AG04449 (cell line): ENCODE results near the gene DHX32.
A peak's percentile ranks its signal among the peaks of the same experiment; 100 is the strongest.
"Not testable (repeated sequence)": the region's sequence is repeated elsewhere in the genome, so short reads cannot be mapped to it uniquely, and the experiment has no call there.

ENCODE experiments used
- CTCF ChIA-PET: fragments of 350-600 bp; formaldehyde crosslinking; extraction: SDS; loops from one replicate; lab custom pipeline; 2021; ENCODE audit warnings: antibody characterized with exemption; lab: Yijun Ruan, JAX
- POLR2A ChIA-PET: fragments of 400-600, 350-600 bp; formaldehyde crosslinking; extraction: SDS; loops from one replicate; lab custom pipeline; 2020; ENCODE audit warnings: antibody characterized with exemption, inconsistent platforms; lab: Yijun Ruan, JAX
- DNase-seq: peaks from one replicate; pipeline ENCODE4 v3.0.0-alpha.2; 2010; ENCODE audit warnings: low read depth, low spot score
- H3K4me3 ChIP-seq: 2 replicates; pipeline ENCODE4 v1.5.1; 2011; ENCODE audit warnings: low read depth, mild to moderate bottlenecking, control low read depth, low read length
- CTCF ChIP-seq: IDR thresholded peaks from one replicate; pipeline ENCODE4 v1.5.1; 2011; ENCODE audit warnings: mild to moderate bottlenecking, moderate library complexity, low read length, control low read depth, inconsistent platforms; ENCODE audit not compliant: insufficient read depth; ENCODE audit errors: missing control alignments

Gene DHX32

GRCh38 chr10:125916977-125917376 lies 35.9 kb upstream of the DHX32 start:
- ChIA-PET CTCF (no interaction called here), POLR2A (no interaction called here)
- TF ChIP-seq CTCF, result no peak
- no peak overlapping the region for H3K4me3 ChIP-seq
- DNase-seq, result no peak

DNA sequence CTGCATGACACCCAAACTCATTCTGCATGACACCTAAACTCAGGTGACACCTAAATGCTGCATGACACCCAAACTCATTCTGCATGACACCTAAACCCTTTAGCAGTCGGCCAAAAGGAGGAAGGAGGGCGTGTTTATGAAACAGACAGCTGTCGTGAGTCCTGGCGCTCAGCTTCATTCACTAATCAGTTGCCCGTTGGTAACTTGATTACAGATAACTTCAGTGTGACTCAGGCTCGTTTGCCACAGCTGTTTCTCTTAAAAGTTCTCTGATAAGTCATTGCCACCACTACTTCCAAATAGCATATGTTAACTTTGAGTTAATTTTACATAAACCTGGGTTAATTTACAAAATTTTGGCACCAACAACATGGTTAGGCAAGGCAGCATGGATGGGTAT lies 32.2 kb upstream of the DHX32 start:
- POLR2A ChIA-PET, CTCF ChIA-PET, H3K4me3 ChIP-seq, DNase-seq: not testable (repeated sequence)

DNA sequence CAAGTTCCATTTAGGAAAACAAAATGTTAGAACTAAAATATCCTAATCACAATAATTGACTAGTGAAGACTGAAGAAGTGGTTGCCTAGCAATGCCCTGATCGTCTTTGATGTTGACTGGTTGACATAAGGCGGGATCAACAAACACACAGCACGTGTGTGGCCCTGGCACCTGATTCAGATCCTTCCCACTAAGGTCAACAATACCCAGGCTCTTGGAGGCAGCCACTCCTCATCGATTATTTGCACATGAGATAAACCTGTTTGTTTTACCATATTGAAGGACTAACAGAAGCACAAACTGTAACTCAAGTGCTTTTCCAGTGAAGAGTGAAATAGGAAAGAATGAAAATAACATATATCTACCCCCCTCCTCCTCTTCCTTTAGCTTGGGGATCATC lies 30.9 kb upstream of the DHX32 start:
- POLR2A ChIA-PET, result no interaction called here
- TF ChIP-seq CTCF, result no peak
- CTCF ChIA-PET, result no interaction called here
- no peak for DNase-seq
- no peak overlapping the region for H3K4me3 ChIP-seq

GRCh38 chr10:125911145-125911544 lies 30.1 kb upstream of the DHX32 start:
- H3K4me3 ChIP-seq, result no peak overlapping the region
- CTCF ChIA-PET, result no interaction called here
- no peak for TF ChIP-seq CTCF
- no peak for DNase-seq
- POLR2A ChIA-PET, result no interaction called here

DNA sequence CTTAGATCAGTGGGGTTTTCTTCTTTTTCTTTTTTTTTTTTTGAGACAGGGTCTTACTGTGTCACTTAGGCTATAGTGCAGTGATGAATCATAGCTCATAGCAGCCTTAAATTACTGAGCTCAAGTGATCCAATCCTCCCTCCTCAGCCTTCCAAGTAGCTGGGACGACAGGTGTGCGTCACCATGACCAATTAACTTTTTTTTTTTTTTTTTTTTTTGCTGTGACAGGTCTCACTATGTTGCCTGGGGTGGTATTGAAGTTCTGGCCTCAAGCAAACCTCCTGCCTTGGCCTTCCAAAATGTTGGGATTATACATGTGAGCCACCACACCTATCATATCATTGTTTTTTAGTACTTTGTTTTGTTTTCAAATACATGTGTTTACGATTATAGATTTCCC lies 28.4 kb upstream of the DHX32 start:
- CTCF ChIA-PET, H3K4me3 ChIP-seq, POLR2A ChIA-PET, DNase-seq: not testable (repeated sequence)

GRCh38 chr10:125908813-125909212 lies 27.7 kb upstream of the DHX32 start:
- POLR2A ChIA-PET, H3K4me3 ChIP-seq, DNase-seq, CTCF ChIA-PET: not testable (repeated sequence)

GRCh38 chr10:125907598-125907997 lies 26.5 kb upstream of the DHX32 start:
- H3K4me3 ChIP-seq, DNase-seq, CTCF ChIA-PET, POLR2A ChIA-PET: not testable (repeated sequence)

DNA sequence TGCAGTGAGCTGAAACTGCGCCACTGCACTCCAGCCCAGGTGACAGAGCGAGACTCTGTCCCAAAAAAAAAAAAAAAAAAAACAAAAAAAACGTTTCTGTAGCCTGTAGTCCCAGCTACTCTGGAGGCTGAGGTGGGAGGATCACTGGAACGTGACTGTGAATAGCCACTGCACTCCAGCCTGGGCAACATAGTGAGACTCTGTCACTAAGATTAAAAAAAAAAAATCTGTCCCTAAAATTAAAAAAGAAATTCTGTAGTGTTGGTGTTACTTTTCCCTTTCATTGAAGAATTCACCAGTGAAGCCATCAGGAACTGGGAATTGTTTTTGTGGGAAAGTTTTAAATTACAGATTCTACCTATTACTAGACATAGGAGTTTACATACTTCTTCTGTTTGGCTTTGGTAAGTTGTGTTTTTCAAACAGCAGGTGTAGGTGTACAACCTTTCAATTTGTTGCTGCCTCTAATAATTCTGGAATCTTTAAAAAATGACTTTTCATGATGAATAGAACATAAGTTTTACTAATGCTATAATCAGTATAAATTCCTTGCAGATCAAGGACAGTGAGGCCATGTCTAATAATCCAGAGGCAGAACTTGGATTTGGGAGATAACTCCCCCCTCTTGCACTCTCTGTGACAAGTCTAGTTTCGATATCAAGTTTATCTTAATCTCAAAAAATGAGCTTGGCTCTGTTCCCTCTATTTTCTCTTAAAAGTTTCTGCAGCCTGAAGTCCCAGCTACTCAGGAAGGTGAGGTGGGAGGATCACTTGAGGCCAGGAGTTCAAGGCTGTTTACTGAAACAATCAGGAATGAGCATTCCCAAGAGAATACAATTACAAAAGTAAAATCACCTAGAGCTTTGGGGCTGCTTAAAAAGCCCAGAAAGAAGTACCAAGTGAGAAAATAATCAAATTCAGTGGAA lies 24.2 kb upstream of the DHX32 start:
- POLR2A ChIA-PET, DNase-seq, H3K4me3 ChIP-seq: not testable (repeated sequence)
- CTCF ChIA-PET, result interaction anchor here (1.2 kb wide), 1 partner anchor 29 kb away, joined by 3 read pairs; no protein-coding TSS in a partner anchor

DNA sequence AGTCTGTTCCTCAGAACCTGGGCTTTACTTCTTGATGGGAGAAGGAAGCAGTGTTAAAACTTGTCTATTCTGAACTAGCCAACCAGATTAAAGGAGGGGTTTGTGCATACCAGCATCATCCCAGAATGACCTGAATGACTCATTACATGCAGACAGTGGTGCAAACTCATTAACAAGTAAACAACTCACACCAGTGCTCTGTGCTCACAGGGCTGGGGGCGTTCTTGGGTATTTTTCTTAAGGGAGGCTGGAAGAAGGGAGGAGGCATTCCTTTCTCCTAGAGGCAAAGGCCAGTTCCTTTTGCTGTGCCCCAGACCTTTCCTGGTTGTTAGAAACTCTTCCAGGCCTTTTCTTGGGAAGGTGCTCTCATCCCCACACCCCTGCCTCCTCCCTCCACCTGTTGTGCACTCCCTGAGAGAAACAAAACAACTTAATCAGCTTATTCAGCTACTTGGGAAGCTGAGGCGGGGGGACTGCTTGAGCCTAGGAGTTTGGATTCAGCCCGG lies 22.1 kb upstream of the DHX32 start:
- H3K4me3 ChIP-seq, DNase-seq, POLR2A ChIA-PET, CTCF ChIA-PET: not testable (repeated sequence)

- DNase-seq, POLR2A ChIA-PET, H3K4me3 ChIP-seq, CTCF ChIA-PET: not testable (repeated sequence)
Measured at GRCh38 chr10:125900963-125901362, 19.9 kb upstream of the DHX32 start.

DNA sequence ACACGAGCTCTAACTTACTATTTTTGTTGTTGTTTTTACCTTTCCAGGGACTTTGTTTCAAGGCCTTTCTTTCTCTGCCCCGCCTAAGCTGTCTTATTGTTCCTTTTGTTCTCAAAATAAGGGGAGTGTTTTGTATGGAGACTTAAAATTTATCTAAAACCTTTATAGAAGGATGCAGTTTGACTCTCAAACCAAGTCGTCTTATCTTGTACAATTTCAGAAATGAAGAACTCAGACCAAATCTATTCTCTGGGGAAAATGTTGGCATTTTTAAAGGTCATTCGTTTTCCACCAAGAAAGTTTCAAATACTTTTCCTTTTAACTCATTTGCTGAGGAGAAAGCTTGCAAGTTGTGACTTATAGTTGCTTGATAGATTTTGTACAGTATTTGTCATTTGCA lies 16.2 kb upstream of the DHX32 start:
- POLR2A ChIA-PET, DNase-seq: not testable (repeated sequence)
- H3K4me3 ChIP-seq, result peak overlapping the region; percentile 69
- CTCF ChIA-PET, result interaction anchor here (0.6 kb wide), 1 partner anchor 11 kb away, joined by 3 read pairs; no protein-coding TSS in a partner anchor

- POLR2A ChIA-PET, CTCF ChIA-PET, DNase-seq: not testable (repeated sequence)
- peak within 1 kb of the TSS; percentile 69 for H3K4me3 ChIP-seq
Measured at GRCh38 chr10:125896088-125896934, 15.2 kb upstream of the DHX32 start, which contains the start of gene FANK1. TSS of gene FANK1 (plus strand) at chr10:125896564. CDS start at chr10:125896643, 79 bp downstream.
